Neural cell (in vitro differentiated cells): Measurements from ENCODE around the gene ATG2A.

Experiments used
- EZH2 ChIP-seq: fragments of 200-600, 300-800 bp; shearing (Covaris generic), sonication (generic); IDR thresholded peaks from 2 replicates; pipeline ENCODE4 v1.6.1; 2014; ENCODE audit warnings: antibody characterized with exemption, low read length, borderline replicate concordance, mild to moderate bottlenecking; ENCODE audit not compliant: insufficient read depth, poor library complexity, severe bottlenecking
- POLR2AphosphoS5 ChIP-seq: IDR thresholded peaks from 2 replicates; pipeline ENCODE4 v1.6.1; 2012
- REST ChIP-seq: IDR thresholded peaks from 2 replicates; pipeline ENCODE4 v1.6.1; 2012; ENCODE audit warnings: borderline replicate concordance
- TAF1 ChIP-seq: IDR thresholded peaks from 2 replicates; pipeline ENCODE4 v1.6.1; 2012; ENCODE audit warnings: low read depth
- TF ChIP-seq, protein P1 (sequence below): fragments of 450-650 bp; IDR thresholded peaks from 2 replicates; pipeline ENCODE4 v1.5.1; 2014; ENCODE audit warnings: antibody characterized with exemption, mild to moderate bottlenecking, moderate library complexity; ENCODE audit not compliant: poor library complexity, severe bottlenecking

DNA sequence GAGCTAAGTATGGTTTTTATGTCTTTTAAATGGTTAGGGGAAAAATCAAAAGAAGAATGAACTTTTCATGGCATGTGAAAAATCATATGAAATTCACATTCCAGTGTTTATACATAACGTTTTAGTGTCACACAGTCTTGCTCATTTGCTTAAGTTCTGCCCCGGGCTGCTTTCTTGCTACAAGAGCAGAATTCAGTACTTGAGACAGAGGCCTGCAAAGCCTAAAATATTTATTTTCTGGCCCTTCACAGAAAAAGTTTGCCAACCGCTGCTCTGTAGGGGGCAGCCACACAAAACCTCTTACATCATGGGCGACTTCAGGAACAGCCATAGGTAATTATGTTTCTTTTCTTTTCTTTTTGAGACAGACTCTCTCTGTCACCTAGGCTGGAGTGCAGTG, 1.0 kb upstream of the ATG2A start:
- TF ChIP-seq, protein P1, sequence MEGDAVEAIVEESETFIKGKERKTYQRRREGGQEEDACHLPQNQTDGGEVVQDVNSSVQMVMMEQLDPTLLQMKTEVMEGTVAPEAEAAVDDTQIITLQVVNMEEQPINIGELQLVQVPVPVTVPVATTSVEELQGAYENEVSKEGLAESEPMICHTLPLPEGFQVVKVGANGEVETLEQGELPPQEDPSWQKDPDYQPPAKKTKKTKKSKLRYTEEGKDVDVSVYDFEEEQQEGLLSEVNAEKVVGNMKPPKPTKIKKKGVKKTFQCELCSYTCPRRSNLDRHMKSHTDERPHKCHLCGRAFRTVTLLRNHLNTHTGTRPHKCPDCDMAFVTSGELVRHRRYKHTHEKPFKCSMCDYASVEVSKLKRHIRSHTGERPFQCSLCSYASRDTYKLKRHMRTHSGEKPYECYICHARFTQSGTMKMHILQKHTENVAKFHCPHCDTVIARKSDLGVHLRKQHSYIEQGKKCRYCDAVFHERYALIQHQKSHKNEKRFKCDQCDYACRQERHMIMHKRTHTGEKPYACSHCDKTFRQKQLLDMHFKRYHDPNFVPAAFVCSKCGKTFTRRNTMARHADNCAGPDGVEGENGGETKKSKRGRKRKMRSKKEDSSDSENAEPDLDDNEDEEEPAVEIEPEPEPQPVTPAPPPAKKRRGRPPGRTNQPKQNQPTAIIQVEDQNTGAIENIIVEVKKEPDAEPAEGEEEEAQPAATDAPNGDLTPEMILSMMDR = no peak
- no peak for TF ChIP-seq TAF1
- no peak for TF ChIP-seq POLR2AphosphoS5
- TF ChIP-seq REST = no peak
- TF ChIP-seq EZH2 = no peak
